SK-MEL-5 (cell line): ENCODE data around the gene RIOX2. TPM values are rescaled to one million over a fixed set of nuclear protein-coding genes. Genes with fewer than 3 reads are reported as not detected.
"Not testable (repeated sequence)": the region's sequence is repeated elsewhere in the genome, so short reads cannot be mapped to it uniquely, and the experiment has no call there.

Experiments
- DNase-seq: peaks from one replicate; pipeline ENCODE4 v3.0.0-alpha.2; 2016; ENCODE audit warnings: low read depth, low spot score
- in situ Hi-C: cut with HindIII; loops from 2 replicates; pipeline ENCODE4 v1.10.0; 2016; ENCODE audit warnings: low sequenced_read_pairs, high pct_unique_total_duplicates, low pct_unique_long_range_greater_than_20kb
- polyA plus RNA-seq, 2 experiments: library from polyadenylated mRNA; depleted of rRNA; stranded (reverse); fragments of >200 nt; gene quantifications; 2 replicates each; pipeline ENCODE4 v1.2.3, GENCODE V29; 2015
- total RNA-seq: library from RNA; depleted of rRNA; stranded (reverse); fragments of >200 nt; shearing (Covaris generic); gene quantifications from 2 replicates; pipeline ENCODE4 v1.2.3, GENCODE V29; 2014; rRNA removed

The RIOX2 gene
- total RNA-seq, result 45.9 and 47.8 TPM in 2 replicates
- 25.7 and 28.3 TPM in 2 replicates for polyA plus RNA-seq (2015; cell fraction: cytosol; rRNA removed)
- 60.8 and 89.1 TPM in 2 replicates for polyA plus RNA-seq (2015; cell fraction: nucleus; rRNA removed)

DNA sequence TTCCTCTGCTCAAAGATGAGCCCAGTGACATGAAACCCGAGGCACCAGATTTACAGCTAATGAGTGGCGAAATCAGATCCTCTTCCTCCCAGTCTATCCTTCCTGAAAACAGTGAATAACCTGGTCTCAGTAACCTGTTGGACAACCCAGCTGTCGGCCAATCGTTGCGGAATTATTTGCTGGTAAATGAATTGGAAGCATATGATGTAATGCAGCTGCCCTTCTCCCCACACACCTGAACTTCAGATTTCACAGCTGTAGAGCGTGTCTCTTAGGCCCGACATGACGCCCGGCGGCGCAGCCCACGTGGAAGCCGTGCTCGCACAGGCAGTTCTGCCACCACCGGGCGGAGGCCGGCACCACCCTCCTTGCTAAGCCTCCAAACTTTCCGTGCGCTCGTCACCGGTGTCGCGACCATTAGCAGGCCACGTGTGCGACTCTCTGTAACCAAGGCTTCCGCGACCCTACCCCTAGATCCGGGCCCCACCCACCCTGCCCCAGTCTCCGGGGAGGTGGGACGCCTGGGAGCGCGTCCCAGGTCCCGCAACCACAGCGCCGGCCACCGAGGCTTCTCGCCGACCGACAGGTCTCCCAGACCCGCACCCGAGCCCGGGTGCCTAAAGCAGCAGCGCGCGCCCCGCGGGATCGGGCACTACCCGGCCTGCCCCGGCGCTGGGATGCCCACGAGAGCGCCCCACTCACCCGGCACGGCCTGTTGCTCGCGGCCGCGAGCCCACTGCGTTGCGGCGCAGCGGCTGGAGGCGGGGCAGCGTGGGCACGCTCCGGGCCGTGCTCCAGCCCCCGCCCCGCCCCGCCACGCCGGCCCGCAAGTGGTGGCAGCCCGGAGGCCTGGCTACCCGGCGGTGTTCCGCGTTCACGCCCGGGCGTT is at the start of gene RIOX2:
Gene RIOX2, minus strand, starts transcription at position 753 of the 889 bp plus-strand sequence. CDS start 4,838 bp downstream, outside the sequence.
- in situ Hi-C loops, result no loop called here
- peak; percentile 68 for DNase-seq

DNA sequence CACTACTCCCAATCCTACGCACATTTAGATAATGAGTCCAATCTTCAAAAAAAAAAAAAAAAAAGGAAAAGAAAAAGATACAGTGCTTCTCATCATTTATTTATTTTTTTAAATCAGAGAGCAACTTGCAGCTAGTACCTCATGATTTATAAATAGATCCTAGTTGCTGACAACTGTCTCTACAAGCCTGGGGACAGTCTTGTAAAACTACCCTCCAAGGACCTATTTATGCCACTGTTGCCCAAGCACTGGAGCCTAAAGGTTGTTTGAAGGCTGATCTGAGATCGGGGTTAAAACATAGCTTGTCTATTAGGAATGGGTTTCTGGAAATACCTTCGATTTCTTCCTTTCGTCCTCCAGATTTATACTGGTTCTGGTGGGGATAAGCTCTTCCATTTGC is 48.2 kb upstream of the RIOX2 start:
- no peak for DNase-seq
- in situ Hi-C loops, result loop anchor here (25.0 kb wide), 1 partner anchor 233 kb away; no protein-coding TSS in a partner anchor

DNA sequence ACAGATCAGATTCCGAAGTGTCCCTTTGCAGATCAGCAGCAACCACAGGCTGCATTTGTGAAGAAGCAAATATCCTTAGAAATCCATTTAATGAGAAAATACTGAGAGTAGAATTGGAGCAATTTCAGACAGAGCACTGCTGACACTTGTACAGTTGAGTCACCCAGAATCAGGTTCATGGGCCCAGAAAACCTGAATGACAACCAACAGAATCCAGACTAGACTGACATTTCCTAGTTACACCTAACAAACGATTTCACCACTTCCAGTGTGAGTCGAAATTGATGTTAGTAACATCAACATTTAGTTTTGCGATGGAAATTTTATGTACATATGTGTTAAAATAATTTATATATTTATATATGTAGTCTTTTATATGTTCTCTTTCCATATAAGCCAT is 46.1 kb upstream of the RIOX2 start:
- no peak for DNase-seq
- in situ Hi-C loops, result loop anchor here (25.0 kb wide), 1 partner anchor 231 kb away; no protein-coding TSS in a partner anchor

DNA sequence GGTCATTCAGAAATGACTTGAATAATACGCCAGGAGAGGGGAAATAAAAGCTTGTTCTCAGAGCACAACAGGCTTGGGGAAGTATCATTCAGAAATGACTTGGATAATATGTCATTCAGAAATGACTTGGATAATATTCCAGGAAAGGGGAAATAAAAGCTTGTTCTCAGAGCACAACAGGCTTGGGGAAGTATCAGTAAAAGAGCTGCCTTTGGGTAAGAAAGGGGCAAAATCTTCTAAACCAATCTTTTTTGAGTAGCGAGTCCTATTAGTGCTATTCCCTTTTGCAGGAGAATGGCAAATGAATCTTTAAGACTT is 42.0 kb upstream of the RIOX2 start:
- in situ Hi-C loops, result loop anchor here (25.0 kb wide), 1 partner anchor 227 kb away; no protein-coding TSS in a partner anchor
- no peak for DNase-seq

DNA sequence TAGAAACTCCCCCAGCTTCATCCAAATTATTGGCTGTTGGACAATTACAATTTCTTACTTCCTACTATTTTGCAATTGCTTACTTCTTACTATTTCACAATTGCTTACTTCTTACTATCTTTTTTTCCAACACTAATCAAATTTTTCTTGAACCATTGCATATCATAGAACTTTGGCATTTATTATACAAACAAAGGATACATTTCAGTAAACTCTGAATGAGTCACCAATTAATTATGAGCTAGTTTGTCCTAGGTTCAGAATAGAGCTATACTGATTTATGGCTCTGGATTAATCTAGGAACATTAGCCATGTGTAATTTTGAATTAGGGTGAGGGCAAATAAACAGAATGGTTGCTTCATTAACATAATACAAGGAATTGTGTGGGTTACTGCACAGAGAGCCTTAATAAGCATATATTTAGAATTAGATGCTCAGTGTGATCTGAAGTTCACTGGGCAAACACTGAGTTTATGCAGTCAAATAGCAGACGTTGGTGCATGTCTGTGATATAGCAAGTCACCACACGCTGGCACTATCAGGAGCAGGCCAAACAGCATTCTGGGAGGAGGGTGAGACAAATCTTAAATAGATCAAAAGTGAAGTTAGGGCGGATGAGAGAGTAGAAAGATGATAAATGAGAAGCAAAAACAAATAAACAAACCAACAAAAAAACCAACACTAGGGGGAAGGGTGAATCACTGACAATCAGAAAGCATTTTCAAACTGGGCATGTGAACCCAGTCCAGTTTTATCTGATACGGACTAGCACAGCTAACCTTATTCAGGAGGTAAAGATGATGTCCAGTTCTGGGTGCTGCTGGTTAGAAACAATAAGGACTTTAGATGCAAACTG is 41.4 kb upstream of the RIOX2 start:
- DNase-seq, result peak; percentile 31
- in situ Hi-C loops, result loop anchor here (25.0 kb wide), 1 partner anchor 226 kb away; no protein-coding TSS in a partner anchor

DNA sequence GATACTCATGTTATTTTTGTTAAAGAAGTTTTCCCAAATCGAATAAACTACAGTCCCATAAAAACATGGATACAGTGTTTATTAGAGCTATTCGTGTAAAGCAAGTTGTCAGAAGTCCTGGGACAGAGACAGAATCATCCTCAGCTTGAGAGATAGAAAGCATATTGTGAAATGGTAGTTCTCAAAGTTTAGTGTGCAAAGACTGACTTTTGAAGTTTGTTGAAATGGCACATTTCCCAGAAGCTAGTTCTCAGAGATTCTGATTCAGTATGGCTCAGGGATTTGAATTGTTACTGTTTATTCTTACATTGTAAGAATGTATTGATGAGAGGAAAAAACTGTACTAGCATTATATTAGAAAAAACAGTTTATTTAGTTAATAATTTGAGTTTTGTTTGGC is 40.7 kb upstream of the RIOX2 start:
- DNase-seq, result no peak
- in situ Hi-C loops, result loop anchor here (25.0 kb wide), 1 partner anchor 226 kb away; no protein-coding TSS in a partner anchor

DNA sequence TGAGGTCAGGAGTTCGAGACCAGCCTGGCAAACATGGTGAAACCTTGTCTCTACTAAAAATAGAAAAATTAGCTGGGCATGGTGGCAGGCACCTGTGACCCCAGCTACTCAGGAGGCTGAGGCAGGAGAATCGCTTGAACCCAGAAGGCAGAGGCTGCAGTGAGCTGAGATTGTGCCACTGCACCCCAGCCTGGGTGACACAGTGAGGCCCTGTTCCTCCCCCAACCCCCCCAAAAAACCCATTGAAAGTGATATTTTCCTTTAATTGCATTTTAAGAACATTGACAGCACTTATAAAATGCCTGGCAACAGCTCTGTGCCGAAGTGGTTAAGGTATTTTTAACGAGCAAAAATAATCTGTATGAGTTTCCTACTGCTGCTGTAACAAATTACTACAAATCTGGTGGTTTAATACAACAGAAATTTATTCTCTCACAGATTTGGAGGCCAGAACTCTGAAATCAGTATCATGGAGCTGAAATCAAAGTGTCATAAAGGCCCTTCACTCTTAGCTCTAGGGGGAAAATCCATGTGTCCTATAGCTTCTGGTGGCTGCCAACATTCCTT is 38.7 kb upstream of the RIOX2 start:
- DNase-seq, result not testable (repeated sequence)
- in situ Hi-C loops, result loop anchor here (25.0 kb wide), 1 partner anchor 224 kb away; no protein-coding TSS in a partner anchor

DNA sequence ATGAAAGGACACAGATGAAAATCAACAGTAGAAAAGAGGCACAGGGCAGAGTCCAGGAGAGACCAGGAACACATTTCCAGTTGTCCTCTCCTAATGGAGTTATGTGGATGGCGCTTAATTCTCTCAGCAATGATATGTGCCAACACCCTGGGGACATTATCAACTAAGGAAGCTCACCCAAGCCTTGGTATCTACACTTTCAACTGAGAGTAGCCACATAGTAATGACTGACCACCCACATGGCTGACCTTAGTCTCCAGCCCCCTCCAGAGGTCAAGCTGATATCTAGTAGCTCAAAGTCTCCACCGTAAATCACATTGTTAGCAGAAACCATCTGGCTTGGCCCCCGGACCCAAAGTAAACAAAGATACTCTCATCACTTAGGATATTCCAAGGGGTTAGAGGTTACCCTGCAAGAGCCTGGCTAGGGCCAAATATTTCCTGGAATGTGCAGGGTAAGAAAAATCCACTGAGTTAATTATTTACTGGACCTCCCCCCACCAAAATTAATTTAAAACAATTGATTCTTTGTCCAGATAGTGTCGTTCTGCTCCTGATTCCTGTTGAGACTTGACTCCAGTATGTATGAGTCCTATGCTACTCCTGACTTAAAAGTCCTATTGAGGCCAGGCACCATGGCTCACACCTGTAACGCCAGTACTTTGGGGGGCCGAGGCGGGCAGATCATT is 38.1 kb upstream of the RIOX2 start:
- no peak for DNase-seq
- in situ Hi-C loops, result loop anchor here (25.0 kb wide), 1 partner anchor 223 kb away; no protein-coding TSS in a partner anchor

DNA sequence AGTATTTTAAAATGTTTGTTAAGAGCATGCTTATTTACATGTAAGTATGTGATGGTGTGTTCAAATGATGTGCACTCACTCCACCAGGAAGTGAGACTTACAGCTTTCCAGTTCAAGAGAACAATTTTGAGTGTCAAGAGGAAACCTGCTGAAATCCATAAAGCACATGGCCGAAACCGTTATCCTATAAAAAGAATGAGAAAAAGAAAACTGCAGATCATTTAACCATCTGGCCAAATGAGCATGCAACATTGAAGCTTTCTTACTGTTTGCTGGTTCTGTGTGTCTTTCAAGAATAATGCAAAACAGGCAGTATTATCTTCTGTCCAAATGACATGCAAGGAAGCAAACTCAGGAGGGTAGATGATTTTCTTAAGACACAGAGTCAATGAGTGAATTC is 36.6 kb upstream of the RIOX2 start:
- no peak for DNase-seq
- in situ Hi-C loops, result loop anchor here (25.0 kb wide), 1 partner anchor 222 kb away; no protein-coding TSS in a partner anchor

DNA sequence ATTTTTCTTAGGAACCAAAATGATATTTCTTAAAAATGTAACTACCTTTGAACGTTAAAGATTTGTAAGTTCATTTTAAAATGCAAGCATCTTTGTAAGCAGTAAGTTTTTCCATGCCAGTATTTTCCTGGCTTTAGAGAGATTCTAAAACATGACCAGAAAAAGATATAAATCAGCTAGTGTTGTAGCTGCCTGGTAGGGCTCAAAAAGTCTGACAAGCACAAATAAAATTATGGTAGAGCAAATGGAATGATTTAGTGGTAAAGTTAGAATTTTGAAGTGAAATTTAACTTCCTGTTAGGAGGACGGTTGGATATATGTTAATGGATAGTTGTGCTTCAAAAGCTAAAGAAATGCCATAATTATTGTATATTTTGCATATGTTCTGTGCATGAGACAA is 33.2 kb upstream of the RIOX2 start:
- in situ Hi-C loops, result loop anchor here (25.0 kb wide), 1 partner anchor 218 kb away; no protein-coding TSS in a partner anchor
- DNase-seq, result no peak

DNA sequence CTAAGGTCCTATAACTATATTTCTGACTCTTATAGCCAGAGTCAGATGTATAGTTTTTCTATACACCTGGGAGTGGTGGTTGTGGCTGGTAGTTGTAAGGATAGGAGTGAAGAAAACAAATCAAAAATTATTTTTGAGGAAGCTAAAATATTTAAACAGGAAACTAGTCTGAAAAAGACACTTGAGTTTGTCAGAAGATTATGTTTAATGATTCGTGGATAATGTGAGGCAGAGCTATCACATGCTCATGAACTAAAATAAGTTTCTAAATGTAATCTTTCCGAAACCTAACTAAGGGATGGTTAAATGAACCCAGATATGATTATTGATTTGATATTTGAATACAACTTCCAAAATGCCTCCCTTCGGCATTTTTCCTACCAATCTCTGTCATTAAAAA is 32.5 kb upstream of the RIOX2 start:
- no peak for DNase-seq
- in situ Hi-C loops, result loop anchor here (25.0 kb wide), 1 partner anchor 217 kb away; no protein-coding TSS in a partner anchor

DNA sequence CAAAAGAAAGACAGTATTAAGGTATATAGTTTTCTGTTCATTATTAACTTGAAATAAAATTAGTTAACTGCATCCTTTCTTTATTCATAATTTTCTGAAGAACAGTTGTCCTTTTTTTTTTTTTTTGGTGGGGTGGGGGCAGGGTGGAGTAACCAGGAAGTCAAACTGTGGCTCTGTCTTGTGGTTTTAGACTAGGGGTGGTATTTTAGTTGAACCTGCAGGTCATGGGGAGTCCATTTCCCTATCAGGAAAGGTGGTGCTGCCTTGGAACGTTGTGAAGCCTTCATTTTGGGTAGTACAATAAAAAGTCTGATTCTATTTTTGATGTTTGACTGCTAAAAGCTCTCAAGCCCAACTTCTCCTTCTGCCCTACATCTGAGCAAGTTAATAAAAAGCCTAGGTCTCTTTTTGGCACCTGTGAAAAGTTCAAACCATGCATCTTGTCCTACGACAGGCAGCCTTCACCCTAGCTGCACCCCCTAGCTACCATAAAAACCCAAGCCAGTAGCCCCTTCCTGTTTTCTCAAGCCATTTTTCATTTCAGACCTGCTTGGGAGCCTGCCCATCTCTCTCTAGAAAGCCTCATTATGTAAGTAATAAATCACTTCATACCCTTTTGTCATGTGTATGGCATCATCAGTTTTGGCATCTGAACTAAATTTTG is 31.2 kb upstream of the RIOX2 start:
- in situ Hi-C loops, result loop anchor here (25.0 kb wide), 1 partner anchor 216 kb away; no protein-coding TSS in a partner anchor
- DNase-seq, result no peak

DNA sequence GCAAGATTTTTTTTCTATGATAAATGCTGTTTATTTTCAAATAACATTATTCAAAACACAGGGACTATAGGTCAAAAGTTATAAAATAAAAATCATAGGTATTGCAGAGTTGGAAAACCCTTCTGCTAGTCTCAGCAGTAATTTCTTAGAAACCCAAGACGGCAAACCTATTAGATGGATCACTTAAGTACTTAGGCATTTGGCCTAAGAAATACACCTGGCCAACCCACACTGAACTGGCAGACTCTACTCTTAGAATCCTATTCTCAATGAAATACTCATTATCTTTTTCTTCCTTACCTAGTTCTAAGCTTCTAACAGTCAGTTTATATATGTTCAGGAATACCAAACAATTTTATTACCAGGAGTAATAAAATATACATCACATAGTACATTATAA is 30.5 kb upstream of the RIOX2 start:
- in situ Hi-C loops, result loop anchor here (25.0 kb wide), 1 partner anchor 215 kb away; no protein-coding TSS in a partner anchor
- DNase-seq, result no peak

DNA sequence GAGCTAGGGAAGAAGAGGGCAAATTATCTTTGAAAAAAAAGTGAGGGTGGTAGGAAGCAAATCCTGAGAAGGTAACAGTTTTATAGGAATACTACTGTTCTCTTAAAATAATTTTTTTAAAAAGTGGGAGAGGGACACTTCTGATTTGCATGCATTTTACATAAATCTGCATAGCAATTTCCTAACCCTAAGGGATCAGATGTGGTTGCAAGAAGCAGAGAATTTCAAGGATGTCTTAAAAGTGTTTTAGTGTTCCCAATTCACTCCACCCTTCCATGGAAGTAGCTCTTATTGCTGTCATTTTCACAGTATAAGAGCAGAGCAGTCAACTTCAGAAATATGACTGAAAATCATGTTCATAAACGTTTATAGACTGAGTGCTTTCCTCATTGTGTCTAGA is 27.8 kb upstream of the RIOX2 start:
- in situ Hi-C loops, result loop anchor here (25.0 kb wide), 1 partner anchor 213 kb away; no protein-coding TSS in a partner anchor
- no peak for DNase-seq

DNA sequence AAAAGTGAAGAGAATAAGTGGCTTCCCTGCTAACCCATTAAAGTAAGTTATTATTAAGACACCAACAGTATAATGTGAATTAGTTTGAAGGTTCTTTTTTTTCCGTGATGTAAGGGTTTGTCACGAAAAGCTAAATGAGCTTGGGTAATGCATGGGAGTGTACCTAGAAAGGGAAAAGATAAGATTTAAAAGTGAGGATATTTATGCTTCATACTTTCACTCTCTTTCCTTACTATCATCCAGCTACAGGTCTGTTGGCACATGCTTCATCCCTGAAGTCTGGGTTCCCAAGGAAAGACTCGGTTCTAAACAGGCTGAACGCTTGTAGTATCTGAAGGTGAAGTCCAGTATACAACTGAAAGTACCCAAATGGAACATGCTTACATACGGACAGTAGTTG is 26.9 kb upstream of the RIOX2 start:
- in situ Hi-C loops, result no loop called here

DNA sequence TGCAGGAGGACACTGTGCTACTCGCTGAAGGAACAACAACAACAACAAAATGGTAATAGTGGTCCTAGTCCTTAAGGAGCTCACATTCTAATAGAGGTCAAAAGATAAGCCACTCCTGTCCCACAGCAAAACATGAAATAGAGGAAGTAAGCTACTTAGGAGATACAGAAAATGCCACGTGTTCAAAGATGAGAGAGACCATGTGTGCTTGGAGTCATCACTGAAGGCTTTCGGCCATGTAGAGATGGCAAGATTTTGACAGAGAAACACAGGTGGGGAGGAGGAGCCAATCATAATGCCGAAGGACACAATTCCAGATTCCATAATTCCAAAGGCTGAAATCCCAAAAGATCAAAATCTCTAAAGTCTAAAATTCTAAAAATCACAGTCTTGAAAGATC is 24.8 kb upstream of the RIOX2 start:
- in situ Hi-C loops, result no loop called here
- DNase-seq, result no peak

More for the DNA sequence above, 26.9 kb upstream of the RIOX2 start:
- no peak for DNase-seq
